Right renal cortex interstitium (tissue), 3 donors: ENCODE results near the gene ADO. TPM values are rescaled to one million over a fixed set of nuclear protein-coding genes. Genes with fewer than 3 reads are reported as not detected.

Source experiments
- DNase-seq, 3 donors: peaks; one replicate each; pipeline ENCODE4 v3.0.0-alpha.2; 2013; ENCODE audit warnings: low read depth in 3 of 3, low spot score in 2 of 3
- polyA plus RNA-seq, 3 donors: library from polyadenylated mRNA; unstranded; fragments of 120-200 nt; gene quantifications; one replicate each; pipeline ENCODE4 v1.2.1, GENCODE V29; 2013; ENCODE audit not compliant: insufficient read length in 3 of 3

The ADO gene
- polyA plus RNA-seq, 3 donors, result 34.4 to 40.7 (median 37.3) TPM

- DNase-seq, result no peak
Measured at GRCh38 chr10:62856021-62856420, 51.5 kb downstream of the ADO start.

Other genes with a start within 250 kb of the ADO start
- 10 to 100 TPM in 1 of 3 donors, 1 to 10 TPM in 2; 2.3 to 13.8 (median 3.8) TPM for gene EGR2, start 11.6 kb downstream of the ADO start, polyA plus RNA-seq